HepG2 (cell line): Measurements from ENCODE around the gene BANP. TPM values are rescaled to one million over a fixed set of nuclear protein-coding genes. Genes with fewer than 3 reads are reported as not detected.
"Not testable (repeated sequence)": the region's sequence is repeated elsewhere in the genome, so short reads cannot be mapped to it uniquely, and the experiment has no call there.

Experiments used
- ATAC-seq: fragments of 200-7000 bp; cut with Tn5 transposase; 3 replicates; pipeline ENCODE4 v1.9.1; 2020; ENCODE audit warnings: mild to moderate bottlenecking, moderate library complexity
- BruUV-seq: library from RNA; stranded (reverse); fragments of 400-500 nt; replicated peaks from 2 replicates; lab custom pipeline; 2021; lab: Mats Ljungman, UMichigan
- CTCF ChIA-PET: fragments of 300-600 bp; formaldehyde crosslinking; extraction: SDS; loops from one replicate; lab custom pipeline; 2021; ENCODE audit warnings: low total read pairs, inconsistent platforms, low intra/inter-chr PET ratio; lab: Yijun Ruan, JAX
- POLR2A ChIA-PET: fragments of 350-600 bp; sonication (Branson Sonifier 250); formaldehyde crosslinking; loops from one replicate; lab custom pipeline; 2020; ENCODE audit warnings: antibody characterized with exemption, inconsistent platforms; lab: Yijun Ruan, JAX
- DNase-seq: peaks from one replicate; pipeline ENCODE4 v3.0.0-alpha.2; 2015; ENCODE audit warnings: low spot score
- FAIRE-seq: peaks from 3 replicates; lab custom pipeline; 2011; peaks lifted over from hg19 to GRCh38; lab: Jason Lieb, UNC
- H2AFZ ChIP-seq: one replicate; pipeline ENCODE4 v1.6.1; 2011; ENCODE audit warnings: low read length, inconsistent platforms
- H3K27ac ChIP-seq: fragments of 300-600 bp; 3 replicates; pipeline ENCODE4 v1.8.0; 2011; ENCODE audit warnings: mixed run types, mild to moderate bottlenecking, mixed read lengths, low read length, inconsistent platforms; ENCODE audit not compliant: insufficient read depth; ENCODE audit errors: extremely low read length
- H3K27me3 ChIP-seq, 2 experiments: fragments of 200-600 bp in 1 of 2; 2 replicates in 1 of 2; 3 replicates in 1 of 2; pipeline versions ENCODE4 v1.6.0 to v1.8.0; 2011; ENCODE audit warnings: low read length in 2 of 2, mild to moderate bottlenecking in 2 of 2, moderate library complexity in 2 of 2, inconsistent platforms in 1 of 2; ENCODE audit not compliant: insufficient read depth in 2 of 2, control insufficient read depth in 1 of 2
- H3K36me3 ChIP-seq, 2 experiments: fragments of 200-600 bp in 1 of 2; replicated peaks in 1 of 2; 2 replicates in 1 of 2; 3 replicates in 1 of 2; pipeline versions ENCODE4 v1.5.1 to v1.8.0; 2011; ENCODE audit warnings: low read length in 2 of 2, inconsistent platforms in 1 of 2; ENCODE audit not compliant: insufficient read depth in 2 of 2, control insufficient read depth in 1 of 2
- H3K4me1 ChIP-seq: 2 replicates; pipeline ENCODE4 v1.5.1; 2012; ENCODE audit warnings: low read length, inconsistent platforms; ENCODE audit not compliant: insufficient read depth
- H3K4me2 ChIP-seq: 2 replicates; pipeline ENCODE4 v1.6.0; 2011; ENCODE audit warnings: low read depth, low read length, inconsistent platforms
- H3K4me3 ChIP-seq, 3 experiments: fragments of 200-600 bp in 1 of 3; sonication (generic), shearing (Covaris generic) in 1 of 3; replicated peaks in 1 of 3; 2 replicates each; pipeline ENCODE4 v1.5.1; 2011 to 2016; ENCODE audit warnings: low read length in 3 of 3, inconsistent platforms in 2 of 3, low read depth in 2 of 3, mild to moderate bottlenecking in 2 of 3, control low read depth in 1 of 3, mixed read lengths in 1 of 3; ENCODE audit not compliant: insufficient read depth in 1 of 3
- H3K79me2 ChIP-seq: one replicate; pipeline ENCODE4 v1.6.1; 2011; ENCODE audit warnings: low read length, inconsistent platforms; ENCODE audit not compliant: insufficient read depth
- H3K9ac ChIP-seq: 2 replicates; pipeline ENCODE4 v1.6.0; 2011; ENCODE audit warnings: mild to moderate bottlenecking, low read depth, low read length, inconsistent platforms; ENCODE audit not compliant: insufficient read depth
- H3K9me3 ChIP-seq: 2 replicates; pipeline ENCODE4 v1.5.1; 2012; ENCODE audit warnings: mild to moderate bottlenecking, low read length
- H4K20me1 ChIP-seq: 2 replicates; pipeline ENCODE4 v1.6.0; 2011; ENCODE audit warnings: inconsistent platforms, mild to moderate bottlenecking, low read length, moderate library complexity; ENCODE audit not compliant: insufficient read depth
- HNRNPLL ChIP-seq: fragments of 200-400 bp; formaldehyde crosslinking; IDR thresholded peaks from 2 replicates; pipeline ENCODE4 v1.6.1; 2017; ENCODE audit warnings: mild to moderate bottlenecking, low read depth, low read length; ENCODE audit not compliant: poor library complexity, severe bottlenecking
- ZNF687 ChIP-seq: sonication (generic); formaldehyde crosslinking; IDR thresholded peaks from 2 replicates; pipeline ENCODE4 v1.5.1; 2020; ENCODE audit warnings: mild to moderate bottlenecking, missing genetic modification reagents, moderate library complexity
- WGBS: methylation state at CpG from one replicate; pipeline ENCODE4 v1.1.6; 2017; ENCODE audit warnings: low lambda C conversion rate; 5-methylcytosine and 5-hydroxymethylcytosine counted together
- in situ Hi-C: cut with HindIII; loops from 2 replicates; pipeline ENCODE4 v1.10.0; 2017; ENCODE audit warnings: low pct_unique_long_range_greater_than_20kb; ENCODE audit not compliant: extremely low pct_ligation_motif_present
- intact Hi-C: fragments of 100-400 bp; cut with micrococcal nuclease; formaldehyde crosslinking; loops from one replicate; pipeline ENCODE4 v1.10.0; 2022; ENCODE audit not compliant: unreplicated experiment
- polyA plus RNA-seq, 8 experiments: library from polyadenylated mRNA; depleted of rRNA in 3 of 8; stranded (reverse) in 7 of 8; unstranded in 1 of 8; fragments of >200 nt; fragmentation: Illumina TruSeq in 4 of 8; extraction: Trizol in 4 of 8; gene quantifications; 2 replicates each; pipeline versions ENCODE4 v1.2.1 to v1.2.3, GENCODE V29; 2011 to 2016; ENCODE audit warnings: low read depth in 4 of 8, missing spikeins in 1 of 8, mixed read lengths in 1 of 8; ENCODE audit not compliant: insufficient read depth in 1 of 8
- total RNA-seq, 5 experiments: library from RNA; depleted of rRNA; stranded (reverse); fragments of >200 nt; fragmentation: Illumina TruSeq; extraction: Trizol; gene quantifications; 2 replicates each; pipeline ENCODE4 v1.2.3, GENCODE V29; 2016; ENCODE audit warnings: low read depth in 1 of 5

Gene BANP
- total and polyA plus RNA-seq, 2 of the 13 experiments (the other 11 are each of a cell fraction or from before 2014, with no cell fraction given), result 20.2 to 23.8 TPM

GRCh38 chr16:88119881-88120751 lies 168.9 kb downstream of the BANP start:
- H3K27me3 ChIP-seq, result peaks cover 11 to 48% of the 10 kb centered on the region in 2 experiments
- BruUV-seq, H3K4me3 ChIP-seq, H2AFZ ChIP-seq, H3K9ac ChIP-seq, H3K4me2 ChIP-seq, H3K36me3 ChIP-seq, H3K27ac ChIP-seq, H4K20me1 ChIP-seq, CTCF ChIA-PET, H3K79me2 ChIP-seq, intact Hi-C loops, DNase-seq, in situ Hi-C loops, FAIRE-seq, POLR2A ChIA-PET, ATAC-seq, H3K9me3 ChIP-seq: not testable (repeated sequence)
- TF ChIP-seq HNRNPLL (peak; percentile 9), ZNF687 (CRISPR knock-in tag) (peak; percentile 5; the same call in 1 of the 2 replicates)
- H3K4me1 ChIP-seq, result peaks cover 29% of the 10 kb centered on the region
- 72% methylated on average over 49 of the region's 49 CpGs for WGBS
